K562 (cell line): ENCODE results near the gene CENPV. TPM values are rescaled to one million over a fixed set of nuclear protein-coding genes. Genes with fewer than 3 reads are reported as not detected.

Source experiments
- ATF3 ChIP-seq, 2 experiments: fragments of 450-650 bp in 1 of 2; sonication (generic) in 1 of 2; formaldehyde crosslinking in 1 of 2; IDR thresholded peaks in 1 of 2; conservative IDR thresholded peaks in 1 of 2; 2 replicates each; pipeline versions ENCODE4 v1.6.1 to v1.8.1; 2016 to 2023; ENCODE audit warnings: mild to moderate bottlenecking in 2 of 2, moderate library complexity in 2 of 2, inconsistent platforms in 1 of 2, missing genetic modification reagents in 1 of 2
- BCL6 ChIP-seq: fragments of 250-450 bp; sonication (Bioruptor Pico); IDR thresholded peaks from 2 replicates; pipeline ENCODE4 v1.4.0; 2020
- BCLAF1 ChIP-seq, 2 experiments: fragments of 450-650 bp in 1 of 2; IDR thresholded peaks; 2 replicates each; pipeline ENCODE4 v1.6.1; 2011 to 2017; ENCODE audit warnings: low read depth in 2 of 2, antibody characterized with exemption in 1 of 2, borderline replicate concordance in 1 of 2, low read length in 1 of 2, mild to moderate bottlenecking in 1 of 2, mixed read lengths in 1 of 2; ENCODE audit not compliant: control insufficient read depth in 1 of 2
- CTCF ChIP-seq, 3 experiments: IDR thresholded peaks in 2 of 3; conservative IDR thresholded peaks in 1 of 3; 2 replicates each; pipeline ENCODE4 v1.5.1; 2011 to 2012; ENCODE audit warnings: low read length in 3 of 3, mild to moderate bottlenecking in 3 of 3, control low read depth in 2 of 3, improper control_type of control experiment in 1 of 3, inconsistent platforms in 1 of 3, low read depth in 1 of 3, mixed read lengths in 1 of 3, moderate library complexity in 1 of 3; ENCODE audit not compliant: insufficient read depth in 2 of 3
- DDX20 ChIP-seq: fragments of 450-650 bp; IDR thresholded peaks from 2 replicates; pipeline ENCODE4 v1.6.1; 2016; ENCODE audit warnings: missing genetic modification characterization, low read depth, mild to moderate bottlenecking, missing compliant biosample characterization, moderate library complexity
- DLX4 ChIP-seq: fragments of 250-450 bp; sonication (Bioruptor Pico); IDR thresholded peaks from 2 replicates; pipeline ENCODE4 v1.6.1; 2021; ENCODE audit warnings: mild to moderate bottlenecking
- HMGN3 ChIP-seq: IDR thresholded peaks from 2 replicates; pipeline ENCODE4 v1.6.1; 2011; ENCODE audit warnings: borderline replicate concordance, low read depth, mild to moderate bottlenecking, mixed read lengths, low read length; ENCODE audit not compliant: insufficient read length; ENCODE audit errors: extremely low read depth
- IRF1 ChIP-seq: sonication (generic); formaldehyde crosslinking; IDR thresholded peaks from 2 replicates; pipeline ENCODE4 v1.8.0; 2022; ENCODE audit warnings: missing genetic modification reagents, mild to moderate bottlenecking, borderline replicate concordance
- KAT2B ChIP-seq: IDR thresholded peaks from one replicate; pipeline ENCODE4 v1.6.1; 2012; ENCODE audit warnings: low read depth, mild to moderate bottlenecking, control low read depth, inconsistent platforms, low read length, moderate library complexity
- PHF21A ChIP-seq: fragments of 450-650 bp; IDR thresholded peaks from 2 replicates; pipeline ENCODE4 v1.6.1; 2017; ENCODE audit warnings: low read depth, borderline replicate concordance
- SLC30A9 ChIP-seq: fragments of 250-450 bp; sonication (Bioruptor Pico); IDR thresholded peaks from 2 replicates; pipeline ENCODE4 v1.8.0; 2022; ENCODE audit warnings: mild to moderate bottlenecking, moderate library complexity
- SREBF2 ChIP-seq: sonication (generic); formaldehyde crosslinking; IDR thresholded peaks from 2 replicates; pipeline ENCODE4 v1.4.0; 2020; ENCODE audit warnings: mild to moderate bottlenecking, missing genetic modification reagents
- TFAP4 ChIP-seq: sonication (generic); formaldehyde crosslinking; IDR thresholded peaks from 2 replicates; pipeline ENCODE4 v1.8.0; 2022; ENCODE audit warnings: missing genetic modification reagents, mild to moderate bottlenecking, moderate library complexity, borderline replicate concordance
- ZBTB8A ChIP-seq: fragments of 450-650 bp; IDR thresholded peaks from 2 replicates; pipeline ENCODE4 v1.6.1; 2018; ENCODE audit warnings: mild to moderate bottlenecking, moderate library complexity; ENCODE audit not compliant: partially characterized antibody
- polyA plus RNA-seq, 8 experiments: library from polyadenylated mRNA; depleted of rRNA in 4 of 8; stranded (reverse) in 5 of 8; unstranded in 3 of 8; fragments of >200 nt; fragmentation: Nextera tagmentation in 2 of 8; fragmentation: Illumina TruSeq in 1 of 8; extraction: Ambion mirVana in 2 of 8; extraction: Trizol in 1 of 8; gene quantifications; 2 replicates each; pipeline versions ENCODE4 v1.2.1 to v1.2.3, GENCODE V29; 2011 to 2014; ENCODE audit warnings: inconsistent platforms in 1 of 8, missing spikeins in 1 of 8
- total RNA-seq, 7 experiments: library from RNA; depleted of rRNA in 6 of 7; stranded (reverse); fragments of >200 nt in 6 of 7; fragmentation: Illumina TruSeq in 2 of 7; extraction: Trizol in 2 of 7; gene quantifications; 2 replicates each; pipeline versions ENCODE4 v1.2.1 to v1.2.3, GENCODE V29; 2011 to 2021; ENCODE audit warnings: low replicate concordance in 1 of 7

Gene CENPV
- total and polyA plus RNA-seq, 9 of the 15 experiments (the other 6 are each of a cell fraction or from before 2014, with no cell fraction given), result 17.8 to 131 (median 89.3) TPM

- TF ChIP-seq BCLAF1 (IDR thresholded peaks at IDR 0.05; ENCODE audit: borderline replicate concordance in 1 of 2, control insufficient read depth in 1 of 2, low read depth in 2 of 2, low read length in 1 of 2), result no peak
- 0 out of 2 replicates have a peak, but pooled peaks have one; percentile 43 for TF ChIP-seq TFAP4
- no peak for TF ChIP-seq BCL6 (CRISPR knock-in tag)
- TF ChIP-seq CTCF (IDR thresholded peaks at IDR 0.05 in 2 of 3, conservative IDR thresholded peaks at IDR 0.05 in 1 of 3; ENCODE audit: insufficient read depth in 2 of 3, low read depth in 1 of 3, low read length in 3 of 3), result no peak
- TF ChIP-seq KAT2B, result no peak
- TF ChIP-seq SREBF2 (CRISPR knock-in tag), result no peak
- TF ChIP-seq HMGN3, result no peak
- TF ChIP-seq IRF1 (CRISPR knock-in tag), result no peak
- TF ChIP-seq PHF21A, result no peak
- TF ChIP-seq ATF3 (IDR thresholded peaks at IDR 0.05), result peak; percentile 62; the same call in 1 of the 2 replicates
- no peak for TF ChIP-seq ATF3 (CRISPR knock-in tag; conservative IDR thresholded peaks at IDR 0.05)
- no peak for TF ChIP-seq DDX20 (tag)
- no peak for TF ChIP-seq SLC30A9 (CRISPR knock-in tag)
- TF ChIP-seq DLX4 (CRISPR knock-in tag), result no peak
- no peak for TF ChIP-seq ZBTB8A
These were observed 45.3 kb upstream of the CENPV start (continued) for GRCh38 chr17:16398270-16399267.
